BJ (cell line): ENCODE data around the gene STXBP1. TPM values are rescaled to one million over a fixed set of nuclear protein-coding genes. Genes with fewer than 3 reads are reported as not detected.
A peak's percentile ranks its signal among the peaks of the same experiment; 100 is the strongest.

Source experiments
- CTCF ChIA-PET: fragments of 350-600 bp; formaldehyde crosslinking; extraction: SDS; loops from one replicate; lab custom pipeline; 2021; ENCODE audit warnings: antibody characterized with exemption, inconsistent platforms; lab: Yijun Ruan, JAX
- POLR2A ChIA-PET: fragments of 300-600 bp; sonication (Branson Sonifier 250); formaldehyde crosslinking; extraction: SDS; loops from one replicate; lab custom pipeline; 2021; ENCODE audit warnings: antibody characterized with exemption; lab: Charles Lee
- DNase-seq: peaks from one replicate; pipeline ENCODE4 v3.0.0-alpha.2; 2011; ENCODE audit warnings: low read depth
- H3K27me3 ChIP-seq: 2 replicates; pipeline ENCODE4 v1.6.0; 2011; ENCODE audit warnings: low read length; ENCODE audit not compliant: control insufficient read depth, insufficient read depth
- H3K36me3 ChIP-seq: 2 replicates; pipeline ENCODE4 v1.5.1; 2011; ENCODE audit warnings: low read length; ENCODE audit not compliant: control insufficient read depth, insufficient read depth
- H3K4me3 ChIP-seq: 2 replicates; pipeline ENCODE4 v1.5.1; 2011; ENCODE audit warnings: low read depth, mild to moderate bottlenecking, control low read depth, low read length
- polyA plus RNA-seq: library from polyadenylated mRNA; depleted of rRNA; stranded (reverse); fragments of >200 nt; gene quantifications from 2 replicates; pipeline ENCODE4 v1.2.3, GENCODE V29; 2011
- TF ChIP-seq, protein P1 (sequence below): IDR thresholded peaks from 2 replicates; pipeline ENCODE4 v1.5.1; 2011; ENCODE audit warnings: low read depth, mild to moderate bottlenecking, control low read depth, inconsistent platforms, low read length, moderate library complexity; ENCODE audit not compliant: insufficient read depth

STXBP1 gene
- polyA plus RNA-seq, 1 experiment = 18.1 TPM

DNA sequence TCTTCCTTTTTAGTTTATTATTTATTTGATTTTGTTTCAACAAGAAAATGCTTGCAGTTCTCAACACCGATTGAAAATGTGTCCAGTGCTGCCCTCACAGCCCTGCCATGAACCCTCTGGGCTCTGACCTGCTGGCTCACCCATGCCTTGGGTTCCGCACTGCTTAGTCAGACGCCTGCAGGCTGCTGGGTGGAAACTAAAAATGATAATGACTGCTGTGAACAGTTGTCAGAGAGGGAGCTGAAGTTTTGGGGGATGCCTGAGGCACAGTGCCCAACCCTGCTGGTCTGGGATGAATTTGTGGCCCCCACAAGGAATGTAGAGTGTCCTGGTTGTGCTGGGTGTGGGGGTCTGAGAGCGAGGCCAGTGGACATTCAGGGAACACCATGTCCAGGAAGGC lies 72.5 kb downstream of the STXBP1 start:
- Histone ChIP-seq H3K36me3 (peaks cover 10% of the 10 kb centered on the region), H3K27me3 (no peaks in the 10 kb centered on the region), H3K4me3 (no peak overlapping the region)
- ChIA-PET POLR2A (no interaction called here), CTCF (interaction anchor here (0.7 to 2.4 kb wide), 3 partner anchors 17 to 290 kb away, joined by 3 to 12 read pairs (median 7); partner anchors contain the start of gene TOR2A)
- no peak for DNase-seq
- TF ChIP-seq, protein P1, sequence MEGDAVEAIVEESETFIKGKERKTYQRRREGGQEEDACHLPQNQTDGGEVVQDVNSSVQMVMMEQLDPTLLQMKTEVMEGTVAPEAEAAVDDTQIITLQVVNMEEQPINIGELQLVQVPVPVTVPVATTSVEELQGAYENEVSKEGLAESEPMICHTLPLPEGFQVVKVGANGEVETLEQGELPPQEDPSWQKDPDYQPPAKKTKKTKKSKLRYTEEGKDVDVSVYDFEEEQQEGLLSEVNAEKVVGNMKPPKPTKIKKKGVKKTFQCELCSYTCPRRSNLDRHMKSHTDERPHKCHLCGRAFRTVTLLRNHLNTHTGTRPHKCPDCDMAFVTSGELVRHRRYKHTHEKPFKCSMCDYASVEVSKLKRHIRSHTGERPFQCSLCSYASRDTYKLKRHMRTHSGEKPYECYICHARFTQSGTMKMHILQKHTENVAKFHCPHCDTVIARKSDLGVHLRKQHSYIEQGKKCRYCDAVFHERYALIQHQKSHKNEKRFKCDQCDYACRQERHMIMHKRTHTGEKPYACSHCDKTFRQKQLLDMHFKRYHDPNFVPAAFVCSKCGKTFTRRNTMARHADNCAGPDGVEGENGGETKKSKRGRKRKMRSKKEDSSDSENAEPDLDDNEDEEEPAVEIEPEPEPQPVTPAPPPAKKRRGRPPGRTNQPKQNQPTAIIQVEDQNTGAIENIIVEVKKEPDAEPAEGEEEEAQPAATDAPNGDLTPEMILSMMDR = 0 out of 2 replicates have a peak, but pooled peaks have one; percentile 6

DNA sequence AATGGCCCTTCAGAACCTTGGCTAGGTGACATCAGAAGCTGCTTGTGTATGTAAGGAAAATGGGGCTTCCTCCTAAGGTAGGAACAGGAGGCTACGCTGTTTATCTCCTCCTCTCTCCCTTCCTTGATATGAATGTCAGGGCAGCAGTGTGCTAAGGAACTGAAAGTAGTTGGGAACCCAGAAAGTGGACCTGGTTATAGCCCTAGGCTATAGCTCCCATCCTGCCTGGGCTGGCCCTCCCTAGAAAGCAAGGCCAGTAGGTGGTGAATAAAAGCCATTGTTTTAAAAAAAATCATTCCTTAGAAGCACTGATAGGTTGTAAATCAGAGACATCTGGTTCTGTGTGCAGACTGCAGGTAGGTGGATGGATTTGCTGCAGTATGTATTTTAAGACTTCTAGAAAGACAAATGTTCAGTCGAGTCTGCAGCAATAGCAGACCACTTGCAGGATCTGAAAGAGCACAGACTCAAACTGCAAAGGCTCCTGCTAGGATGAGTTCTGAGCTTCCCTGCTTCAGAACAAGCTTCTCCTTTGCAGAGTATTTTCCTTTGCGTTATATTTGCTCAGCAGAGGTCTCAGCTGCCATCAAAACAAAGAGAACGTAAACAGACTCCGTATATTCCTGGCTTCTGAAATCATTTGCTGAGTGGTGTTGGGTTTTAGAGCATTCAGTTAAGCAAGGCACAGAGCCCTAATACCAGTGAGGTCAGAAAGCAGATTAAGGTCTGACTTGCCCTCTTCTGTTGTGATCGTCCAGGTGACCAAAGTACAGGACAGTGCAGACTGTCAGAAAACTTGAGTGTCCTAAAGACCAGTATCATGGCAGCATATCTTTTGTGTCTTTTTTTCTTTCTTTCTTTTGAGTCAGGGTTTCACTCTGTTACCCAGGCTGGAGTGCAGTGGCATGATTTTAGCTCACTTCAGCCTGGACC lies 74.7 kb downstream of the STXBP1 start:
- ChIA-PET POLR2A (no interaction called here), CTCF (interaction anchor here (1.4 kb wide), 2 partner anchors 9 to 79 kb away, joined by 3 read pairs; no protein-coding TSS in a partner anchor)
- no peak overlapping the region for H3K4me3 ChIP-seq
- TF ChIP-seq, protein P1 = no peak
- H3K27me3 ChIP-seq = no peaks in the 10 kb centered on the region
- no peak for DNase-seq
- H3K36me3 ChIP-seq = peaks cover 9% of the 10 kb centered on the region

DNA sequence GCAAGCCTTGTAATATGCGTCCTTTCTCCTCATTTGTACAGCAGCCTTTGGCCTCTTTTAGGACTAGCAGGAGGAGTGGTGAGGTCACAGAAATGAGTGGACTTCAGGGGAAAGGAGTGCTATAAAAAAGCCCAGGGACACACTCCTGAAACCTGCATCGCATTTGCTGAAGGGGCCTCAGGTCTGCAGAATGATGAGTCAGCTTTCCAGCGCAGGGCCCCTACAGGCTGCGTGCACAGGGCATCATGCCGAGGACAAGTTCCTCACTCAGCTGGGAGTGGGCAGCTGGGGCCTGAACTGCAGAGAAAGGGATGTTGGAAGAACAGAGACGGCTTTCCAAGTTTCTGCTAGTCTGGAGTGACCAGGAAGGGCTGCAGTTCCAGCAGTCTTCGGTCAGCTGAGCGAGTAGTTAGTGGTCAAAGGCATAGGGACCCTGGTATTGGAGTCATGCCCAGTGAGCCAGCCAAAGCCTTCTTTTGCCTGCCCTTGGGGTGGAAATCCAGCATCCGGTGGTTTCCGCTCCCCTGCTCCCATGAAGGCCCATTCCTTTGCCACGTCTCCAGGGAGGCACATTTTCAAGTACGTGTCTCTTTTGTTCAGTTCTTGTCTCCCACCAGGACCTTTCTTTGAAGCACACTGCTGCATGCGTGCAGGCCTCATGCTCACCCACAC lies 77.4 kb downstream of the STXBP1 start:
- Histone ChIP-seq H3K36me3 (peaks cover 6% of the 10 kb centered on the region; the same call in 1 of the 2 replicates), H3K27me3 (no peaks in the 10 kb centered on the region), H3K4me3 (no peak overlapping the region)
- TF ChIP-seq, protein P1 = no peak
- CTCF ChIA-PET = no interaction called here
- POLR2A ChIA-PET = no interaction called here
- DNase-seq = no peak

DNA sequence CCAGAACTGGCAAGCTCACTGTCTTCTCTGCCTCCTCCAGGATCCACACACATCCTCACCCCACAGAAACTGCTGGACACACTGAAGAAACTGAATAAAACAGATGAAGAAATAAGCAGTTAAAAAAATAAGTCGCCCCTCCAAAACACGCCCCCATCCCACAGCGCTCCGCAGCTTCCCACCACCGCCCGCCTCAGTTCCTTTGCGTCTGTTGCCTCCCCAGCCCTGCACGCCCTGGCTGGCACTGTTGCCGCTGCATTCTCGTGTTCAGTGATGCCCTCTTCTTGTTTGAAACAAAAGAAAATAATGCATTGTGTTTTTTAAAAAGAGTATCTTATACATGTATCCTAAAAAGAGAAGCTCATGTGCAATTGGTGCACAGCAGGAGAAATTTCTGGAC lies 78.7 kb downstream of the STXBP1 start:
- no peaks in the 10 kb centered on the region for H3K27me3 ChIP-seq
- no peak overlapping the region for H3K4me3 ChIP-seq
- H3K36me3 ChIP-seq = peaks cover 6% of the 10 kb centered on the region; the same call in 1 of the 2 replicates
- ChIA-PET CTCF (interaction anchor here (1.0 to 1.2 kb wide), 2 partner anchors 10 to 13 kb away, joined by 3 to 4 read pairs; no protein-coding TSS in a partner anchor), POLR2A (no interaction called here)
- no peak for DNase-seq
- TF ChIP-seq, protein P1 = no peak

DNA sequence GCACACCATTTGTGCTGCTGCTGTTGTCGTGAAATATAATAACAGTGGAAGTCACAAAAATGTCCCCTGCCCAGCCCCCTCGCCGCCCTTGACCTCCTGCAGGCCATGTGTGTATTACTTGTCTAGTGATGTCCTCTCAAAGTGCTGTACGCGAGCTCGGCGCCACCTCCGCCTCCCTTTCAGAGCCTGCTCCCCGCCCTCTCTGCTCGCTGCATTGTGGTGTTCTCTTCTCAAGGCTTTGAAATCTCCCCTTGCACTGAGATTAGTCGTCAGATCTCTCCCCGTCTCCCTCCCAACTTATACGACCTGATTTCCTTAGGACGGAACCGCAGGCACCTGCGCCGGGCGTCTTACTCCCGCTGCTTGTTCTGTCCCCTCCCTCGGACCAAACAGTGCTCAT lies 80.0 kb downstream of the STXBP1 start:
- ChIA-PET CTCF (interaction anchor here (1.2 to 1.8 kb wide), 2 partner anchors 11 to 12 kb away, joined by 3 to 6 read pairs; no protein-coding TSS in a partner anchor), POLR2A (no interaction called here)

More for the DNA sequence above, 80.0 kb downstream of the STXBP1 start:
- DNase-seq = no peak
- TF ChIP-seq, protein P1 = no peak
- no peaks in the 10 kb centered on the region for H3K27me3 ChIP-seq
- no peak overlapping the region for H3K4me3 ChIP-seq
- peaks cover 6% of the 10 kb centered on the region; the same call in 1 of the 2 replicates for H3K36me3 ChIP-seq
